Fibroblast of the conjunctiva (primary cell): ENCODE measurements around the gene SLC8A1.

Experiments used
- DNase-seq: peaks from one replicate; pipeline ENCODE4 v3.0.0-alpha.2; 2010; ENCODE audit warnings: low read depth

The SLC8A1 gene

DNA sequence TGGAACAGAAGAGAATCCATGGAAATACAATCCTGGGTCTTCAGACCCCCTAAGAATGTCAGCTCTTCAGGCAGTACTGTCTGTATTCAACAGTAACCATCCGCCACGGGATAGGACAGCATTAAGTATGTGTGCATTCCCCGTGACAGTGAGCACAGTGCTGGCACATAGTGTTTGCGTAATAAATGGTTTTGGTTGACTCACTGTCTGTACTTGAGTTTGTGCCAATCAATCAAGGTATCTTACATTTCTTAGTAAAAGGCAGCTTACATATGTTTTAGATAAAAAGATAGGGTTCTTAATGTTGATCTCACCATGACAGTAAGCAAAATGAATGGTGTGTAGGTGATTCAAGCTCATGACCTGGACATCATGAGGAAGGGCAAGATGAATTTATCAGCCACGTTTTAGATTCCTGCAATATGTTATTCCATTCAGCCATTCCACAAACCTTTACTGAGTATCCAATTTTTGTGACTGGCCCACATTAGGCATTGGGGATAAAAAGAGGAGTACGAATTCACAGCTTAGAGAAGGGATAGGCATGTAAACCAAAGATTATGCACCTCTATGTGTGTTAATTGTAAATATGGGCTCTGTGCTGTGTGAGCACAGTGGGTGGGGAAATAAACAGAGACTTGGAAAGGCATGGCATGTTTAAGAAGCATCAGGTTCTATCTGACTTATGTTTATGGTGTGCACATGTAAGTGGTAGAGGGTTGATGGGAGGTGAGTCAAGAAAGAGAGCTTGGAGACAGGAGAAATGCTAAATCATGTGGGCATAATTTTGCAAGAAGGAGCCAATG, 258.8 kb downstream of the SLC8A1 start:
- peak; percentile 18 for DNase-seq

- DNase-seq = no peak
Measured at GRCh38 chr2:40190457-40190856, 261.4 kb downstream of the SLC8A1 start.

DNA sequence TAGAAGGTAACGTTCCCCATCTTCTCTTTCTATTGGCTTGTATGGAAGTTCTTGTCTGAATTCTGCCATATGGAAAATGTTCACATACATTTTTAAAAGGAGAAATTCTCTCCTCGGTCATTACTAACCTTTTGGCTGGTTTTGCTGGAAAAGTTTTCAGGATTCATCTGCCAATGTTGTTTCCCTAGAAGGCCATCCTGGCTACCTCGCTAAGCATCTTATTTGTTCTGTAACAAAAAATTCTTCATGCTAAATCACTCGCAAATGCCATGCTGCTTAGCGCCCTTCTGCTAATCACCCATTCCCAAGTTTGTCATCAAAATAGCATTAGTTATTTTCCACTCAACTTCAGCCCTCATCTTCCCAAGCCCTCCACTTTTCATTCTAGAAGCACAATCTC, 262.0 kb downstream of the SLC8A1 start:
- no peak for DNase-seq

- DNase-seq = no peak
Measured at GRCh38 chr2:40187054-40187453, 264.8 kb downstream of the SLC8A1 start.

- no peak for DNase-seq
Measured at GRCh38 chr2:40184551-40184950, 267.3 kb downstream of the SLC8A1 start.

DNA sequence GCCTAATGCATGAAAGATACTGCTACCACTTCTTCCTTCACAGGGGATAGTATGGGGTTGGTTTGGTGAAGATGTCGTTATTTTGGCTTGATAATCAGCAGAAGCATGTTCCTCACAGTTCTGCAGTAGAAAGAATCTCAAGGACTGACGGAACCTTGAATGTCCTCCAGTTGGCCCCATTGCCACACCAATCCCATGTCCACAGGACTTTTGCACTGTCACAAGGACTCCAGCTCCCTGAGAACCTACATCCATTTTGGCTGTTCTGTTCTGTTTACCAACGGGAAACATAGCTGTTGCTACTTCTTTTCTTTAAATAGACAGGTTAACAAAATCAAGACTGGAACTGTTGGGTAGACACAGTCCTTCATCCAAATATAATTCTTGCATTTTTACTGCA, 270.0 kb downstream of the SLC8A1 start:
- no peak for DNase-seq

- no peak for DNase-seq
Measured at GRCh38 chr2:40179801-40180200, 272.1 kb downstream of the SLC8A1 start.

DNA sequence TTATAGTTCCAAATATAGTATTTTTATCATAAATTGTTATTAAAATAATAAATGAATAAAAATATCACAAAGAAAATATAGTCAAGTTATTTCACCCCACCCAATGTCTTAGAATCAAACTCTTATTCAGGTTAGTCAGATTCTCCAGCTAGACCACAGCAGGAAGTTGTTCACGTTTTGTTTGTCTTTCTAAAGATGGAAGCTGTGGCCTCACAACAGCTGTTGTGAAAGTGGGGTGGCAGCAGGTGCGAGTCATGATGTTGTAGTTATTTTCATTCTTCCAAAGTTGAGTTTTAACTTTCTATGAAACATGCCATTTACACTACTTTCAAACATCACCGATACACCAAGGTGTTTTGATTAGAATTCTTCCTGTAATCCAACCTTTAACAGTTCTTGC, 272.9 kb downstream of the SLC8A1 start:
- no peak for DNase-seq

DNA sequence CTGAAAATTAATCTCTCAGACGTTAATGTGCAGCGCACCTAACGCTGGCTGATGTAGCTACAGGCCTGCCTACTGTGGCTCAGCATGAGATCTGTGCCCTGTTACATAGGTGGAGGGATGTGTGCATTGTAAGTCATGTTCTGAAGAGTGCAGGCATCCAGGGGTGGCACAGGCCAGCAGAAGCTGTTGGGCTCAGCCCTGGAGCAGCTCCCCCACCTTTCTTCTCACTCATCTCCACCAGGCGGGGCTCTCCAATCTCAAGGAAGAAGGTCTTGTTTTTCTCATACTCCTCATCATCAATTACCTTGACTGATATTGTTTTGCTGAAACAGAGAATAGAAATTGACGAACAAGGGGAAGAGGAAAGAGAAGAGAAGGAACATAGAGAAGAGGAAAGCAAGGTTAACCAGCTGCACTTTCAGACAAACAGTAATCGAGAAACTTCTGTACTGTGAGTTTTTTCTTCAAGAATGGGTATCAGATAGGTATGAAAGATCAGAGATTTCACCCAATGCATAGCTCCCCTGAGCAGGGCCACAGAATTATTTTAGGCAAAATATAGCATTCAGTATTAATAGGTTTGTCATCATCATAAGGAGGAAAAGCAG, 273.6 kb downstream of the SLC8A1 start:
- no peak for DNase-seq

GRCh38 chr2:40177366-40177765, 274.5 kb downstream of the SLC8A1 start:
- no peak for DNase-seq

DNA sequence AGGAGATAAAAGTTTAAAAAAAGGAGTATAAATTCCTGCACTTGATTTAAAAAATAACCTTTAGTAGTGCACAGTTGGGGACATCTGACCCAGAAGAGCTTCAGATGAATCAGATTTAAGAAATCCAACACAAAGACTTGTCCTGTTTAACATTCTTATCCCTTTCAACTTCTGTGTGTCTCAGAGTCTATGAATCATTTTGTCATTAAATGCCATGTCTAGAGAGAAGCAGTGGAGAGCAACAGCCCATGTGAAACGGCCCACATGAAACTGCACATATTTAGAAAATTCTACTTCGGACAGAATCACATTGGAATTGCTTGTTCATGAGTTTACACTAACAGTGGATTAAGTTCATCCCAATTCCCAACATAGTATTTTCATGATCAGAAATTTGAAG, 278.6 kb downstream of the SLC8A1 start:
- DNase-seq = no peak

- no peak for DNase-seq
Measured at GRCh38 chr2:40169856-40170255, 282.0 kb downstream of the SLC8A1 start.

DNA sequence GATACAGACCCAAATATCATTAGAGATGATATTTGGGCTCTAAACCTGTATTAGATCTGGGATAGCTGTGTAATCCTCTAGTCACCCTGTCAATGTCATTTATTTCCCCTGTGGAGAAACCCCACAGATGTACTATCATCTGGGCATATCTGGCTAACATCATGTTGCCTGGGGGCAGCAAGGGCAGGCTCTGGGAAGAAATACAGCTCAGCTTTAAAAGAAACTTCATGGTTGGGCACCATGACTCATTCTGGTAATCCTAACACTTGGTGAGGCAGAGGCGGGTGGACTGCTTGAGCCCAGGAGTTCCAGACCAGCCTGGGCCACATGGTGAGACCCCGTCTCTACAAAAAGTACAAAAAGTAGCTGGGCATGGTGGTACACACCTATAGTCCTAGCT, 282.5 kb downstream of the SLC8A1 start:
- no peak for DNase-seq

GRCh38 chr2:40168546-40168945, 283.3 kb downstream of the SLC8A1 start:
- DNase-seq = no peak

GRCh38 chr2:40168032-40168431, 283.9 kb downstream of the SLC8A1 start:
- no peak for DNase-seq

DNA sequence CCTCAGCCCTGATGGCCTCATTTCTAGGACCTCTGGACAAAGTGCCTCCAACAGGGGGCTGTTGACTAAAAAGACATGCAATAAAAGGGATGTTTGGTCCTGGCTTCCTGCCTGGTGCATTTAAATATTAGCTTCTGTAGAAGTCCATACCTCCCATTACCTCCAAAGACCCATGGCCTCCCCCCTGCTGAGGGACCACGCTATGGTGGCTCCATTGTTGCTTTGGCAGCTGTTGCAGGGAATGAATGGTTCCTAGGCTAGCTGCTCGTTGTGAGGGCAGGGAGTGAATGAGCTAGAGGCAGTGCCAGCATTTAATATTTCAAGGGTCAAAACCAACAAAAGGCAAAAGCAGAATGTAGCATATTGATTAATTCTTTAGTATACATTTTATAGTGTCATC, 285.9 kb downstream of the SLC8A1 start:
- no peak for DNase-seq

DNA sequence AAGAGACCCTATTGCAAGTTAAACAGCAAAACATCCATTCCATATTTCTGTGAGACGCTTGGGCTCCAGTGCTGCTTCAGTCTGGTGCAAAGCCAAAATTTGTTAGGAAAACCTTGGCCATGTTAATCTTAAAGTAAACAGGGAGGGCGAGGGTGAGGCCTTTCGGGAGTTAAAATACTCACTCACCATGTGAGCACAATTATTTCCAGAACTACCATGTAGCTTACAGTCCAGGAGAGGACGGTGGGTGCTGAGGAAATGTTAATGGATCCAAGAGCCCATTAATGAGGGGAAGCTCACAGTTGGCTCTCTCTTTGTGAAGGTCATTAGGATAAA, 286.4 kb downstream of the SLC8A1 start:
- DNase-seq = peak; percentile 34

GRCh38 chr2:40164736-40165508, 287.0 kb downstream of the SLC8A1 start:
- DNase-seq = no peak

DNA sequence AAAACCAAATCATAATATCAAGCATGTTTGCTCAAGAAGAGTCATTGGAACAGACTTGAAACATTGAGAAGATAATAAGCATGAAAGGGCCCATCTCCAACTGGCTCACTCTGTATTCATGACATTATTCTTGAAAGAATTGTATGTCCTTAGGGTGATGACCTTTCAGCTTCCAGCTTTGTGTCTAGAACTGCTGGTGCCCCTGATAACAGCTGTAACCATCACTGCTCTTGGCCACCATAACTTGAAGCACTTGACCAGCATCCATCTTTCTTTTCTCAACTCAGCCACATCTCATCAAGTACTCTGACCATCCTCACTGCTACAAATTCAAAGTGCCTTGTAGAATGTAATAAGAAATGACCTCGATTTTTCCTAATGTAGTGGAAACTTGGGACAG, 289.9 kb downstream of the SLC8A1 start:
- no peak for DNase-seq

DNA sequence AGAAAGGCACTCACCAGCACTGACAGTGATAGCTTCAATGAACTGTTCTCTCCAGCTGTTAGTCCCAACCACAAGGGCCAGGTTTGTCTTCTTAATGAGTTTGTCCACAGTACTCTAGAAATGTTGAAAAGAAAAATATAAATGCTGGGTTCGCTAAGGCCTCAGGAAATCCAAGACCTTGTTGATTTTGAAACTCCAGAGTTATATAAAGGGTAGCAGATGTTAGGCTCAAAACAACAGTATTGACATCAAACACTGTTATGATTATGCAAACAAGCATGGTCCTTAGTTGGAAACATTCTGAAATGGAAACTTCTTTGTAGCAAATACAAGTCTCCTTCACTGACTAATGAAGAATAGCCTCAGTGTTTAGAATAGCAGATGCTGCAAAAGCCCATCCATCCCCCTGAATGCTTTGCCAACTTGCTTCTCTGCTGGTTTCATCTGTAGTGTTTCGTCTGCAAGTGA, 291.1 kb downstream of the SLC8A1 start:
- DNase-seq = peak; percentile 33

DNA sequence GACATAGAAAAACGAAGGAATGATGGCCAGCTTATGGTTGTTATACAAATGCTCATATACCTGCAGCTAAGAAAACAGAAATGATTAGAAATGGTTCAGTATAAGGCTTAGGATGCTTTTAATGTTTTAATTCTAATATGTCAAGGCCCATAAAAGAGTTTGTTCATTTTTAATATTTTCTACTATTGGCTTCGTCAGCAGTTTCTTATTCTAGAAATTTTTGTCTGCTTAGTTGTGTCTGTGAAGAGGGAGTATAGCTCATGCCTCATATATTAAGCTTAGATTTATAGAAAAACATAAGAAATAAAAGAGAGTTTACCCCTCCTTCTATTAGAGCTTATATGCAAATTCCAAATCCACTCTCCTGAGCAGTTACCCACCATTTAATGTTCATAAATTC, 292.6 kb downstream of the SLC8A1 start:
- no peak for DNase-seq

- DNase-seq = no peak
Measured at GRCh38 chr2:40158781-40159180, 293.1 kb downstream of the SLC8A1 start.

DNA sequence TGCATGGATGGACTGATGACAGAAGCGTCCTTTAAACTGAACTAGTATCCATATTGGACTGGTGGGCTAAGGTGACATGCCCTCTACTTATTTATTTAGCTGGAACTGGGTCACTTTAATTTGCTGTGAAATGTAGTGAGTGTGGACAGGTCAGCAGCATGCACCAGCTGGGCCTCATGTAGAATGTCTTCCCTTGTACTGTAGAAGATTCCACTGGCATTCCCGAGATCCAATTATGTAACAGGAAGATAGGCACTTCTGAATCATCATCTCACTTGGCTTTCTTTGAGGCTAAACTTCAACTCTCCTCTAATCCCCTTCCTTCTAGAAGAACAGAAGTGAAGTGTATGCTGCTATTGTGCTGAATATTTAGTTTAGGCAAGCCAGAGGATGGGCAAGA, 296.2 kb downstream of the SLC8A1 start:
- no peak for DNase-seq
